NCI-H748 (cell line): Measurements from ENCODE around the gene BTBD9.

Experiments
- DNase-seq: peaks from one replicate; lab custom pipeline; 2025; ENCODE audit not compliant: unreplicated experiment; lab: John Stamatoyannopoulos, UW

The BTBD9 gene

GRCh38 chr6:38639498-38640215, at the start of gene BTBD9:
Gene BTBD9, minus strand, starts transcription at chr6:38639929.
- DNase-seq: peak; percentile 95

- DNase-seq: no peak
Observed at GRCh38 chr6:38688579-38689087, 48.9 kb upstream of the BTBD9 start.

- DNase-seq: no peak
Observed at GRCh38 chr6:38687549-38687948, 47.8 kb upstream of the BTBD9 start.

GRCh38 chr6:38687043-38687353, 47.3 kb upstream of the BTBD9 start:
- no peak for DNase-seq

GRCh38 chr6:38686270-38687042, 46.7 kb upstream of the BTBD9 start:
- no peak for DNase-seq

GRCh38 chr6:38684904-38685303, 45.2 kb upstream of the BTBD9 start:
- DNase-seq: no peak

- no peak for DNase-seq
Observed at GRCh38 chr6:38684237-38684636, 44.5 kb upstream of the BTBD9 start.

- no peak for DNase-seq
Observed at GRCh38 chr6:38681850-38682249, 42.1 kb upstream of the BTBD9 start.

GRCh38 chr6:38679668-38680067, 39.9 kb upstream of the BTBD9 start:
- no peak for DNase-seq

- no peak for DNase-seq
Observed at GRCh38 chr6:38678178-38678760, 38.5 kb upstream of the BTBD9 start.

GRCh38 chr6:38676974-38677544, 37.3 kb upstream of the BTBD9 start:
- no peak for DNase-seq

- DNase-seq: no peak
Observed at GRCh38 chr6:38676236-38676973, 36.7 kb upstream of the BTBD9 start.

- peak; percentile 59 for DNase-seq
Observed at GRCh38 chr6:38673397-38674165, 33.9 kb upstream of the BTBD9 start.

GRCh38 chr6:38671885-38672467, 32.2 kb upstream of the BTBD9 start:
- peak; percentile 62 for DNase-seq

GRCh38 chr6:38658418-38659167, 18.9 kb upstream of the BTBD9 start:
- no peak for DNase-seq

- no peak for DNase-seq
Observed at GRCh38 chr6:38656896-38657295, 17.2 kb upstream of the BTBD9 start.

GRCh38 chr6:38654263-38654662, 14.5 kb upstream of the BTBD9 start:
- DNase-seq: no peak

- DNase-seq: no peak
Observed at GRCh38 chr6:38651121-38651784, 11.5 kb upstream of the BTBD9 start.
